ENCODE measurements around the gene AFAP1. TPM values are rescaled to one million over a fixed set of nuclear protein-coding genes. Genes with fewer than 3 reads are reported as not detected.

Gene AFAP1
- total RNA-seq, 1 experiment from 2014 or later: 94.7 TPM

DNA sequence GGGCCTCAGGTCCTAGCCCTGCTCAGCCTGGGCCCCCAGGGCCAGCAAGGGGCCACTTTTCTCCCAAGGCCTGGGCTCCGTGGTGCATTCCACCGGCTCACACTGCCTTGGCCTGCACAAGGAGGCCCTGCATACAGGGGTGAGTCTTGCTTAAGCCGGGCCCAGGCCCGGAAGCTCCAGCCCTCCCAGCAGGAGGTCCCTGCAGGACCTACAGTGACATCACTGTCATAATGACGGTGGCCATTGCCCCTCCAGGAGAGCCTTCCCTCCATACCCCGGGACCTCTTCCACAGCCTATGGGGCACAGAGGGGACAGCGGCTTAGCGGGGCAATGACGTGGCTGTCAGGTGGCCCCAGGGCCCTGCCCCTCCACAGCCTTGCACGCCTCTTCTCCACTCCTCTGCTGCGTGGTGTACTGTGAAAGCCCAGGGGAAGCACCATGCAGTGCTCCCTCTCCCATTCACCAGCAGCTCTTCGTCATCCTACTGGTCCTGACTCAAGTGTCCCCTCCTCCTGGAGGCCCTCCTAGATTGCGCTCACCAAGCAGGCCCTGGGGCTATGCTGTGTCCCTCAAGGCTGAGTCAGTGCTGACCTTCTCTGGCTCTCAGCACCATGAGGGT lies 32.3 kb upstream of the AFAP1 start:
- DNase-seq (ENCODE audit: low read depth, low spot score) (no peak), ATAC-seq (peak; percentile 11; the same call in 1 of the 2 replicates)
- Histone ChIP-seq H3K27me3 (ENCODE audit: control insufficient read depth, insufficient read depth, low read length) (no peaks in the 10 kb centered on the region), H3K4me3 (ENCODE audit: low read depth in 2 of 2, low read length in 2 of 2) (no peak overlapping the region), H3K36me3 (ENCODE audit: control insufficient read depth, insufficient read depth, low read length) (no peaks in the 10 kb centered on the region), H3K27ac (ENCODE audit: low read length) (peak overlapping the region; percentile 93), H3K4me1 (ENCODE audit: control insufficient read depth, insufficient read depth, low read length) (peaks cover 58% of the 10 kb centered on the region), H3K9me3 (ENCODE audit: control insufficient read depth, insufficient read depth, low read depth, low read length) (no peaks in the 10 kb centered on the region)
- intact Hi-C loops (cut with micrococcal nuclease; ENCODE audit: unreplicated experiment) (no loop called here), in situ Hi-C loops (cut with HindIII; ENCODE audit: low pct_unique_long_range_greater_than_20kb, low sequenced_read_pairs) (no loop called here)
- no TSS peak for BruUV-seq (replicated peaks)
- ChIA-PET CTCF (no interaction called here), POLR2A (no interaction called here)
- TF ChIP-seq SIN3A (IDR thresholded peaks at IDR 0.05; ENCODE audit: borderline replicate concordance, insufficient read depth, low read depth, low read length) (no peak), REST (IDR thresholded peaks at IDR 0.05; ENCODE audit: insufficient read depth in 1 of 2, low read depth in 2 of 2, low read length in 1 of 2) (no peak), POLR2AphosphoS5 (IDR thresholded peaks at IDR 0.05; ENCODE audit: low read depth, low read length) (no peak), TCF7L2 (IDR thresholded peaks at IDR 0.05; ENCODE audit: low read depth, low read length) (no peak)
- TF ChIP-seq, protein P1, sequence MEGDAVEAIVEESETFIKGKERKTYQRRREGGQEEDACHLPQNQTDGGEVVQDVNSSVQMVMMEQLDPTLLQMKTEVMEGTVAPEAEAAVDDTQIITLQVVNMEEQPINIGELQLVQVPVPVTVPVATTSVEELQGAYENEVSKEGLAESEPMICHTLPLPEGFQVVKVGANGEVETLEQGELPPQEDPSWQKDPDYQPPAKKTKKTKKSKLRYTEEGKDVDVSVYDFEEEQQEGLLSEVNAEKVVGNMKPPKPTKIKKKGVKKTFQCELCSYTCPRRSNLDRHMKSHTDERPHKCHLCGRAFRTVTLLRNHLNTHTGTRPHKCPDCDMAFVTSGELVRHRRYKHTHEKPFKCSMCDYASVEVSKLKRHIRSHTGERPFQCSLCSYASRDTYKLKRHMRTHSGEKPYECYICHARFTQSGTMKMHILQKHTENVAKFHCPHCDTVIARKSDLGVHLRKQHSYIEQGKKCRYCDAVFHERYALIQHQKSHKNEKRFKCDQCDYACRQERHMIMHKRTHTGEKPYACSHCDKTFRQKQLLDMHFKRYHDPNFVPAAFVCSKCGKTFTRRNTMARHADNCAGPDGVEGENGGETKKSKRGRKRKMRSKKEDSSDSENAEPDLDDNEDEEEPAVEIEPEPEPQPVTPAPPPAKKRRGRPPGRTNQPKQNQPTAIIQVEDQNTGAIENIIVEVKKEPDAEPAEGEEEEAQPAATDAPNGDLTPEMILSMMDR (IDR thresholded peaks at IDR 0.05): no peak

DNA sequence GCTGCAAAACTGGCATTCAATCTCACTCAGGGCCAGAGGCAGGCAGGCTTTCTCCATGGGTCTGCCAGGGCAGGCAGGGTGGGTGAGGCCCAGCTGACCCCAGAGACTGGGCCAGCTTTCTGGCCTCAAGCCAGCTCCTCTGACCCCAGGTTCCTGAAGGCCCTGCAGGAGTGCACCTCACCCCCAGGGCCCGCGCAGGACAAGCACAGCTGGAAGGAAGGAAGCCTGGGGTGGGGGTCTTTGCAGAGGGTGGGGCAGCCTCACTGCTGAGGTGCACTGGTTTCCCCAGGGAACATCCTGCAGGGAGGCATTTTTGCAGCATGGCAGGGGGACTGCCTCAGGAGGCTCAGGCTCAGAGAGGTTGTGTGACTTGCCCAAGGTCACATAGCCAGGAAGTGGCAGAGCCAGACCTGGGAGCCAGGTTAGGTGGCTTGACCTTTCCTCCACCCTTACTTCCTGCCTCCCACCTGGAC lies 31.5 kb upstream of the AFAP1 start:
- H3K36me3 ChIP-seq (ENCODE audit: control insufficient read depth, insufficient read depth, low read length): no peaks in the 10 kb centered on the region
- no peaks in the 10 kb centered on the region for H3K9me3 ChIP-seq (ENCODE audit: control insufficient read depth, insufficient read depth, low read depth, low read length)
- no peak for ATAC-seq
- peak overlapping the region; percentile 93 for H3K27ac ChIP-seq (ENCODE audit: low read length)
- intact Hi-C loops (cut with micrococcal nuclease; ENCODE audit: unreplicated experiment) (no loop called here), in situ Hi-C loops (cut with HindIII; ENCODE audit: low pct_unique_long_range_greater_than_20kb, low sequenced_read_pairs) (no loop called here)
- TF ChIP-seq SIN3A (IDR thresholded peaks at IDR 0.05; ENCODE audit: borderline replicate concordance, insufficient read depth, low read depth, low read length): no peak
- no peak for TF ChIP-seq TCF7L2 (IDR thresholded peaks at IDR 0.05; ENCODE audit: low read depth, low read length)
- no peak for TF ChIP-seq REST (IDR thresholded peaks at IDR 0.05; ENCODE audit: insufficient read depth in 1 of 2, low read depth in 2 of 2, low read length in 1 of 2)
- TF ChIP-seq POLR2AphosphoS5 (IDR thresholded peaks at IDR 0.05; ENCODE audit: low read depth, low read length): no peak
- TF ChIP-seq, protein P1 (IDR thresholded peaks at IDR 0.05): no peak
- CTCF ChIA-PET: no interaction called here
- POLR2A ChIA-PET: no interaction called here
- peaks cover 62% of the 10 kb centered on the region for H3K4me1 ChIP-seq (ENCODE audit: control insufficient read depth, insufficient read depth, low read length)
- BruUV-seq (replicated peaks): no TSS peak
- DNase-seq (ENCODE audit: low read depth, low spot score): no peak
- no peaks in the 10 kb centered on the region for H3K27me3 ChIP-seq (ENCODE audit: control insufficient read depth, insufficient read depth, low read length)
- peak overlapping the region in 1 of 2 experiments; percentile 17; a peak in 1 of 4 replicates for H3K4me3 ChIP-seq (ENCODE audit: low read depth in 2 of 2, low read length in 2 of 2)
